ENCODE results near the gene SLC2A4RG.
A peak's percentile ranks its signal among the peaks of the same experiment; 100 is the strongest.

SLC2A4RG gene

GRCh38 chr20:63694584-63695423 is 44.8 kb upstream of the SLC2A4RG start:
- Histone ChIP-seq H3K4me3 (ENCODE audit: low read length in 2 of 2) (no peak overlapping the region), H3K9me3 (ENCODE audit: control insufficient read depth in 2 of 2, low read length in 2 of 2) (no peaks in the 10 kb centered on the region), H3K27ac (ENCODE audit: low read depth in 2 of 2, low read length in 2 of 2) (no peak overlapping the region), H3K36me3 (ENCODE audit: control insufficient read depth in 2 of 2, insufficient read depth in 2 of 2, low read length in 2 of 2) (peaks cover 0 to 3% of the 10 kb centered on the region in 2 donors), H3K9ac (ENCODE audit: low read depth in 1 of 2, low read length in 2 of 2) (no peak overlapping the region), H3K4me1 (ENCODE audit: control insufficient read depth in 2 of 2, insufficient read depth in 2 of 2, low read length in 2 of 2) (peaks cover 34 to 41% of the 10 kb centered on the region in 2 donors), H3K27me3 (ENCODE audit: control insufficient read depth in 2 of 2, insufficient read depth in 2 of 2, low read length in 2 of 2) (no peaks in the 10 kb centered on the region)

GRCh38 chr20:63695424-63696305 is 43.9 kb upstream of the SLC2A4RG start:
- no peak overlapping the region for H3K27ac ChIP-seq (ENCODE audit: low read depth in 2 of 2, low read length in 2 of 2)
- H3K4me3 ChIP-seq (ENCODE audit: low read length in 2 of 2): no peak overlapping the region
- H3K9me3 ChIP-seq (ENCODE audit: control insufficient read depth in 2 of 2, low read length in 2 of 2): no peaks in the 10 kb centered on the region
- H3K9ac ChIP-seq (ENCODE audit: low read depth in 1 of 2, low read length in 2 of 2): no peak overlapping the region
- no peaks in the 10 kb centered on the region for H3K27me3 ChIP-seq (ENCODE audit: control insufficient read depth in 2 of 2, insufficient read depth in 2 of 2, low read length in 2 of 2)
- peaks cover 32 to 35% of the 10 kb centered on the region in 2 donors for H3K4me1 ChIP-seq (ENCODE audit: control insufficient read depth in 2 of 2, insufficient read depth in 2 of 2, low read length in 2 of 2)
- peaks cover 0 to 3% of the 10 kb centered on the region in 2 donors for H3K36me3 ChIP-seq (ENCODE audit: control insufficient read depth in 2 of 2, insufficient read depth in 2 of 2, low read length in 2 of 2)

GRCh38 chr20:63696306-63696627 is 43.3 kb upstream of the SLC2A4RG start:
- no peaks in the 10 kb centered on the region for H3K27me3 ChIP-seq (ENCODE audit: control insufficient read depth in 2 of 2, insufficient read depth in 2 of 2, low read length in 2 of 2)
- H3K4me3 ChIP-seq (ENCODE audit: low read length in 2 of 2): no peak overlapping the region
- H3K9ac ChIP-seq (ENCODE audit: low read depth in 1 of 2, low read length in 2 of 2): no peak overlapping the region
- H3K27ac ChIP-seq (ENCODE audit: low read depth in 2 of 2, low read length in 2 of 2): no peak overlapping the region
- H3K36me3 ChIP-seq (ENCODE audit: control insufficient read depth in 2 of 2, insufficient read depth in 2 of 2, low read length in 2 of 2): peaks cover 0 to 3% of the 10 kb centered on the region in 2 donors
- H3K4me1 ChIP-seq (ENCODE audit: control insufficient read depth in 2 of 2, insufficient read depth in 2 of 2, low read length in 2 of 2): peaks cover 26 to 29% of the 10 kb centered on the region in 2 donors
- H3K9me3 ChIP-seq (ENCODE audit: control insufficient read depth in 2 of 2, low read length in 2 of 2): no peaks in the 10 kb centered on the region

- H3K27ac ChIP-seq (ENCODE audit: low read depth in 2 of 2, low read length in 2 of 2): no peak within 1 kb of the TSS
- no peaks in the 10 kb centered on the region for H3K27me3 ChIP-seq (ENCODE audit: control insufficient read depth in 2 of 2, insufficient read depth in 2 of 2, low read length in 2 of 2)
- peaks cover 0 to 3% of the 10 kb centered on the region in 2 donors for H3K36me3 ChIP-seq (ENCODE audit: control insufficient read depth in 2 of 2, insufficient read depth in 2 of 2, low read length in 2 of 2)
- H3K4me1 ChIP-seq (ENCODE audit: control insufficient read depth in 2 of 2, insufficient read depth in 2 of 2, low read length in 2 of 2): peaks cover 20 to 24% of the 10 kb centered on the region in 2 donors
- H3K9me3 ChIP-seq (ENCODE audit: control insufficient read depth in 2 of 2, low read length in 2 of 2): no peaks in the 10 kb centered on the region
- no peak within 1 kb of the TSS for H3K9ac ChIP-seq (ENCODE audit: low read depth in 1 of 2, low read length in 2 of 2)
- H3K4me3 ChIP-seq (ENCODE audit: low read length in 2 of 2): peak within 1 kb of the TSS; percentile 13 to 19
Observed at GRCh38 chr20:63696628-63697356, 42.8 kb upstream of the SLC2A4RG start, which contains the start of gene TNFRSF6B. Gene TNFRSF6B, plus strand, starts transcription at chr20:63696652. Its CDS starts 116 bp downstream, at chr20:63696768.

- H3K4me3 ChIP-seq (ENCODE audit: low read length in 2 of 2): peak overlapping the region in 1 of 2 donors; percentile 13
- H3K27ac ChIP-seq (ENCODE audit: low read depth in 2 of 2, low read length in 2 of 2): no peak overlapping the region
- peaks cover 15 to 18% of the 10 kb centered on the region in 2 donors for H3K4me1 ChIP-seq (ENCODE audit: control insufficient read depth in 2 of 2, insufficient read depth in 2 of 2, low read length in 2 of 2)
- peaks cover 0 to 3% of the 10 kb centered on the region in 2 donors for H3K36me3 ChIP-seq (ENCODE audit: control insufficient read depth in 2 of 2, insufficient read depth in 2 of 2, low read length in 2 of 2)
- no peaks in the 10 kb centered on the region for H3K27me3 ChIP-seq (ENCODE audit: control insufficient read depth in 2 of 2, insufficient read depth in 2 of 2, low read length in 2 of 2)
- H3K9ac ChIP-seq (ENCODE audit: low read depth in 1 of 2, low read length in 2 of 2): no peak overlapping the region
- H3K9me3 ChIP-seq (ENCODE audit: control insufficient read depth in 2 of 2, low read length in 2 of 2): no peaks in the 10 kb centered on the region
Observed at GRCh38 chr20:63697357-63697867, 42.2 kb upstream of the SLC2A4RG start.

- H3K4me1 ChIP-seq (ENCODE audit: control insufficient read depth in 2 of 2, insufficient read depth in 2 of 2, low read length in 2 of 2): peaks cover 11 to 13% of the 10 kb centered on the region in 2 donors
- no peak overlapping the region for H3K27ac ChIP-seq (ENCODE audit: low read depth in 2 of 2, low read length in 2 of 2)
- H3K4me3 ChIP-seq (ENCODE audit: low read length in 2 of 2): no peak overlapping the region
- H3K36me3 ChIP-seq (ENCODE audit: control insufficient read depth in 2 of 2, insufficient read depth in 2 of 2, low read length in 2 of 2): peaks cover 0 to 3% of the 10 kb centered on the region in 2 donors
- H3K9me3 ChIP-seq (ENCODE audit: control insufficient read depth in 2 of 2, low read length in 2 of 2): no peaks in the 10 kb centered on the region
- no peak overlapping the region for H3K9ac ChIP-seq (ENCODE audit: low read depth in 1 of 2, low read length in 2 of 2)
- H3K27me3 ChIP-seq (ENCODE audit: control insufficient read depth in 2 of 2, insufficient read depth in 2 of 2, low read length in 2 of 2): no peaks in the 10 kb centered on the region
Observed at GRCh38 chr20:63697868-63698545, 41.6 kb upstream of the SLC2A4RG start.

GRCh38 chr20:63698739-63699465 is 40.7 kb upstream of the SLC2A4RG start:
- Histone ChIP-seq H3K4me3 (ENCODE audit: low read length in 2 of 2) (no peak overlapping the region), H3K9me3 (ENCODE audit: control insufficient read depth in 2 of 2, low read length in 2 of 2) (no peaks in the 10 kb centered on the region), H3K36me3 (ENCODE audit: control insufficient read depth in 2 of 2, insufficient read depth in 2 of 2, low read length in 2 of 2) (peaks cover 4 to 5% of the 10 kb centered on the region in 2 donors), H3K27me3 (ENCODE audit: control insufficient read depth in 2 of 2, insufficient read depth in 2 of 2, low read length in 2 of 2) (no peaks in the 10 kb centered on the region), H3K27ac (ENCODE audit: low read depth in 2 of 2, low read length in 2 of 2) (peak overlapping the region in 1 of 2 donors; percentile 52), H3K9ac (ENCODE audit: low read depth in 1 of 2, low read length in 2 of 2) (no peak overlapping the region), H3K4me1 (ENCODE audit: control insufficient read depth in 2 of 2, insufficient read depth in 2 of 2, low read length in 2 of 2) (peaks cover 11 to 13% of the 10 kb centered on the region in 2 donors)

- no peaks in the 10 kb centered on the region for H3K27me3 ChIP-seq (ENCODE audit: control insufficient read depth in 2 of 2, insufficient read depth in 2 of 2, low read length in 2 of 2)
- H3K4me3 ChIP-seq (ENCODE audit: low read length in 2 of 2): no peak overlapping the region
- no peaks in the 10 kb centered on the region for H3K9me3 ChIP-seq (ENCODE audit: control insufficient read depth in 2 of 2, low read length in 2 of 2)
- peaks cover 11 to 13% of the 10 kb centered on the region in 2 donors for H3K4me1 ChIP-seq (ENCODE audit: control insufficient read depth in 2 of 2, insufficient read depth in 2 of 2, low read length in 2 of 2)
- no peak overlapping the region for H3K9ac ChIP-seq (ENCODE audit: low read depth in 1 of 2, low read length in 2 of 2)
- H3K36me3 ChIP-seq (ENCODE audit: control insufficient read depth in 2 of 2, insufficient read depth in 2 of 2, low read length in 2 of 2): peaks cover 6 to 12% of the 10 kb centered on the region in 2 donors
- H3K27ac ChIP-seq (ENCODE audit: low read depth in 2 of 2, low read length in 2 of 2): peak overlapping the region in 1 of 2 donors; percentile 52
Observed at GRCh38 chr20:63699466-63700198, 39.9 kb upstream of the SLC2A4RG start.
